CD14-positive monocyte (primary cell): ENCODE results near the gene ARHGEF10L. TPM values are rescaled to one million over a fixed set of nuclear protein-coding genes. Genes with fewer than 3 reads are reported as not detected.

ENCODE experiments used
- DNase-seq, 3 donors: peaks; one replicate each; pipeline ENCODE4 v3.0.0-alpha.2; 2011 to 2022
- H2AFZ ChIP-seq: 2 replicates; pipeline ENCODE4 v1.6.0; 2012; ENCODE audit warnings: mild to moderate bottlenecking, low read depth, low read length, inconsistent platforms; ENCODE audit not compliant: insufficient read depth, poor library complexity, severe bottlenecking
- H3K27ac ChIP-seq, 2 donors: 1 replicate in 1 of 2; 2 replicates in 1 of 2; pipeline ENCODE4 v1.5.1; 2012 to 2013; ENCODE audit warnings: low read length in 2 of 2, control low read depth in 1 of 2, inconsistent platforms in 1 of 2, low read depth in 1 of 2, mild to moderate bottlenecking in 1 of 2
- H3K27me3 ChIP-seq, 2 donors: one replicate each; pipeline versions ENCODE4 v1.6.0 to v1.6.1; 2011 to 2013; ENCODE audit warnings: low read length in 2 of 2; ENCODE audit not compliant: control insufficient read depth in 2 of 2, insufficient read depth in 2 of 2
- H3K36me3 ChIP-seq, 2 donors: replicated peaks in 1 of 2; 1 replicate in 1 of 2; 2 replicates in 1 of 2; pipeline versions ENCODE4 v1.5.1 to v1.6.1; 2012 to 2013; ENCODE audit warnings: low read length in 2 of 2, control low read depth in 1 of 2, inconsistent platforms in 1 of 2, mild to moderate bottlenecking in 1 of 2; ENCODE audit not compliant: insufficient read depth in 2 of 2, control insufficient read depth in 1 of 2
- H3K4me1 ChIP-seq, 2 donors: 1 replicate in 1 of 2; 2 replicates in 1 of 2; pipeline versions ENCODE4 v1.5.1 to v1.6.1; 2012 to 2013; ENCODE audit warnings: low read length in 2 of 2, control low read depth in 1 of 2, inconsistent platforms in 1 of 2, mild to moderate bottlenecking in 1 of 2, moderate library complexity in 1 of 2; ENCODE audit not compliant: insufficient read depth in 2 of 2, control insufficient read depth in 1 of 2
- H3K4me2 ChIP-seq: replicated peaks from 2 replicates; pipeline ENCODE3; 2012; ENCODE audit warnings: low read length, moderate library complexity, mild to moderate bottlenecking; ENCODE audit not compliant: poor library complexity, severe bottlenecking; ENCODE audit errors: extremely low read depth
- H3K4me3 ChIP-seq, 3 experiments: fragments of 200-600 bp in 1 of 3; sonication (generic) in 1 of 3; replicated peaks in 1 of 3; 1 replicate in 2 of 3; 2 replicates in 1 of 3; pipeline ENCODE4 v1.5.1; 2011 to 2013; ENCODE audit warnings: low read length in 3 of 3, mild to moderate bottlenecking in 3 of 3, control low read depth in 2 of 3, low read depth in 2 of 3, inconsistent platforms in 1 of 3, moderate library complexity in 1 of 3
- H3K79me2 ChIP-seq: 2 replicates; pipeline ENCODE4 v1.6.0; 2012; ENCODE audit warnings: mild to moderate bottlenecking, control low read depth, inconsistent platforms, low read length, moderate library complexity; ENCODE audit not compliant: insufficient read depth
- H3K9ac ChIP-seq: 2 replicates; pipeline ENCODE4 v1.6.0; 2017; ENCODE audit warnings: low read length, mild to moderate bottlenecking; ENCODE audit not compliant: insufficient read depth, poor library complexity, severe bottlenecking
- H3K9me3 ChIP-seq, 2 donors: replicated peaks in 1 of 2; 1 replicate in 1 of 2; 2 replicates in 1 of 2; pipeline versions ENCODE4 v1.5.1 to v1.6.1; 2012 to 2013; ENCODE audit warnings: low read length in 2 of 2, control low read depth in 1 of 2; ENCODE audit not compliant: control insufficient read depth in 1 of 2, insufficient read depth in 1 of 2
- H4K20me1 ChIP-seq: 2 replicates; pipeline ENCODE4 v1.6.0; 2012; ENCODE audit warnings: mild to moderate bottlenecking, low read length, control low read depth, moderate library complexity; ENCODE audit not compliant: insufficient read depth
- H3K27ac Mint-ChIP-seq, 7 donors: one replicate each; pipeline ENCODE4 v1.8.0; 2020; ENCODE audit warnings: mild to moderate bottlenecking in 7 of 7, mixed read lengths in 7 of 7, moderate library complexity in 6 of 7, inconsistent platforms in 2 of 7
- H3K27me3 Mint-ChIP-seq, 3 donors: one replicate each; pipeline ENCODE4 v1.8.0; 2021 to 2022; ENCODE audit warnings: low read depth in 3 of 3, mild to moderate bottlenecking in 3 of 3, mixed read lengths in 3 of 3, moderate library complexity in 3 of 3, inconsistent platforms in 1 of 3
- H3K36me3 Mint-ChIP-seq, 2 donors: one replicate each; pipeline ENCODE4 v1.8.0; 2020; ENCODE audit warnings: mixed read lengths in 2 of 2, inconsistent platforms in 1 of 2, mild to moderate bottlenecking in 1 of 2
- H3K4me1 Mint-ChIP-seq: one replicate; pipeline ENCODE4 v1.8.0; 2020; ENCODE audit warnings: mild to moderate bottlenecking, mixed read lengths
- H3K4me3 Mint-ChIP-seq, 2 donors: one replicate each; pipeline ENCODE4 v1.8.0; 2020; ENCODE audit warnings: mild to moderate bottlenecking in 2 of 2, mixed read lengths in 2 of 2, moderate library complexity in 1 of 2
- H3K9me3 Mint-ChIP-seq, 7 donors: one replicate each; pipeline ENCODE4 v1.8.0; 2020 to 2022; ENCODE audit warnings: mixed read lengths in 7 of 7, mild to moderate bottlenecking in 6 of 7, moderate library complexity in 6 of 7, inconsistent platforms in 2 of 7
- WGBS: methylation state at CpG from one replicate; pipeline ENCODE4 v1.1.5; 2013; ENCODE audit warnings: missing lambda C conversion rate; ENCODE audit not compliant: insufficient coverage; 5-methylcytosine and 5-hydroxymethylcytosine counted together
- intact Hi-C, 2 donors: fragments of 100-400 bp; cut with micrococcal nuclease; formaldehyde crosslinking; loops; one replicate each; pipeline versions ENCODE4 v1.15.0 to v1.15.1; 2023
- polyA plus RNA-seq, 3 donors: library from polyadenylated mRNA; depleted of rRNA in 1 of 3; unstranded in 2 of 3; stranded (reverse) in 1 of 3; fragments of 300-500 nt in 2 of 3; fragments of >200 nt in 1 of 3; fragmentation: Illumina TruSeq in 2 of 3; gene quantifications; 1 replicate in 2 of 3; 2 replicates in 1 of 3; pipeline ENCODE4 v1.2.3, GENCODE V29; 2012 to 2021
- TF ChIP-seq, protein P1 (sequence below): fragments of 200-600 bp; IDR thresholded peaks from one replicate; pipeline ENCODE4 v1.8.0; 2022; ENCODE audit warnings: antibody characterized with exemption, mild to moderate bottlenecking

Gene ARHGEF10L
- polyA plus RNA-seq, 3 donors, result 20.7 to 95.7 (median 23.7) TPM

DNA sequence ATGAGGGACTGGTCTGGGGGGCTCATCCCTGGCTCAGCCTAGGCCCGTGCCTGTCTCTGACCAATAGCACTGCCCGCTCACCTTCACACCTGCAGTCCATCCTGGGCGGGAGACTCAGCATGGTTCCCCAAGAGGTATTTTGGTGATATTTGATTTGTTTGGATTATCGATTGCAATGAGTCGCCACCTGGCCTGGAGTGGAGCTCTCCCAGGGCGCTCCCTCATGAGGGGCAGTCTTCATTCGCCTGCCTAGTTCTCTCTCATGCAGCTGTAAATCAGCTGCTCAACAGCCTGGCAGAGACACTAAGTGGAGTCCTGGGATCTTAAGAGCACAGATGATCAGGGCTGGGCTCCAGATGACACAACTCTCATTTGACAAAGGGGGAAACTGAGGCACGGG lies 125.6 kb downstream of the ARHGEF10L start:
- no peak overlapping the region for H3K4me2 ChIP-seq
- TF ChIP-seq, protein P1, sequence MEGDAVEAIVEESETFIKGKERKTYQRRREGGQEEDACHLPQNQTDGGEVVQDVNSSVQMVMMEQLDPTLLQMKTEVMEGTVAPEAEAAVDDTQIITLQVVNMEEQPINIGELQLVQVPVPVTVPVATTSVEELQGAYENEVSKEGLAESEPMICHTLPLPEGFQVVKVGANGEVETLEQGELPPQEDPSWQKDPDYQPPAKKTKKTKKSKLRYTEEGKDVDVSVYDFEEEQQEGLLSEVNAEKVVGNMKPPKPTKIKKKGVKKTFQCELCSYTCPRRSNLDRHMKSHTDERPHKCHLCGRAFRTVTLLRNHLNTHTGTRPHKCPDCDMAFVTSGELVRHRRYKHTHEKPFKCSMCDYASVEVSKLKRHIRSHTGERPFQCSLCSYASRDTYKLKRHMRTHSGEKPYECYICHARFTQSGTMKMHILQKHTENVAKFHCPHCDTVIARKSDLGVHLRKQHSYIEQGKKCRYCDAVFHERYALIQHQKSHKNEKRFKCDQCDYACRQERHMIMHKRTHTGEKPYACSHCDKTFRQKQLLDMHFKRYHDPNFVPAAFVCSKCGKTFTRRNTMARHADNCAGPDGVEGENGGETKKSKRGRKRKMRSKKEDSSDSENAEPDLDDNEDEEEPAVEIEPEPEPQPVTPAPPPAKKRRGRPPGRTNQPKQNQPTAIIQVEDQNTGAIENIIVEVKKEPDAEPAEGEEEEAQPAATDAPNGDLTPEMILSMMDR, result no peak
- H3K9me3 Mint-ChIP-seq, result peaks cover 0 to 2% (median 0%) of the 10 kb centered on the region in 7 donors
- H3K9ac ChIP-seq, result no peak overlapping the region
- peaks cover 84 to 98% of the 10 kb centered on the region in 2 donors for H3K36me3 Mint-ChIP-seq
- intact Hi-C loops, result loop anchor here in 1 of 2 donors (10.0 kb wide), 1 partner anchor 160 kb away; no protein-coding TSS in a partner anchor
- no peak for DNase-seq
- H3K79me2 ChIP-seq, result peaks cover 10% of the 10 kb centered on the region
- peaks cover 0 to 3% (median 1%) of the 10 kb centered on the region in 3 donors for H3K27me3 Mint-ChIP-seq
- H2AFZ ChIP-seq, result no peak overlapping the region
- H3K36me3 ChIP-seq, result peaks cover 93 to 98% of the 10 kb centered on the region in 2 donors
- no peak overlapping the region for H3K27ac ChIP-seq
- no peak overlapping the region for H3K4me3 Mint-ChIP-seq
- no peaks in the 10 kb centered on the region for H3K9me3 ChIP-seq
- H4K20me1 ChIP-seq, result peaks cover 98% of the 10 kb centered on the region
- H3K4me1 Mint-ChIP-seq, result peaks cover 11% of the 10 kb centered on the region
- H3K27ac Mint-ChIP-seq, result peak overlapping the region in 1 of 7 donors; percentile 23
- no peak overlapping the region for H3K4me3 ChIP-seq
- WGBS, result 79% methylated on average over 6 of the region's 8 CpGs
- H3K27me3 ChIP-seq, result no peaks in the 10 kb centered on the region
- H3K4me1 ChIP-seq, result no peaks in the 10 kb centered on the region

GRCh38 chr1:17665950-17666720 lies 126.6 kb downstream of the ARHGEF10L start:
- no peak overlapping the region for H3K9ac ChIP-seq
- TF ChIP-seq, protein P1, result no peak
- no peak overlapping the region for H3K4me3 Mint-ChIP-seq
- no peaks in the 10 kb centered on the region for H3K9me3 ChIP-seq
- no peak overlapping the region for H3K27ac ChIP-seq
- H3K4me1 Mint-ChIP-seq, result peaks cover 13% of the 10 kb centered on the region
- H3K27me3 Mint-ChIP-seq, result peaks cover 0 to 1% (median 0%) of the 10 kb centered on the region in 3 donors
- H2AFZ ChIP-seq, result no peak overlapping the region
- WGBS, result 100% methylated on average over 3 of the region's 5 CpGs
- intact Hi-C loops, result loop anchor here in 1 of 2 donors (10.0 kb wide), 1 partner anchor 159 kb away; no protein-coding TSS in a partner anchor
- no peak overlapping the region for H3K4me3 ChIP-seq
- no peaks in the 10 kb centered on the region for H3K4me1 ChIP-seq
- H3K79me2 ChIP-seq, result peaks cover 7% of the 10 kb centered on the region
- peaks cover 0 to 2% (median 0%) of the 10 kb centered on the region in 7 donors for H3K9me3 Mint-ChIP-seq
- no peak for DNase-seq
- H3K36me3 ChIP-seq, result peaks cover 94 to 98% of the 10 kb centered on the region in 2 donors
- H3K27me3 ChIP-seq, result no peaks in the 10 kb centered on the region
- H3K4me2 ChIP-seq, result no peak overlapping the region
- H3K36me3 Mint-ChIP-seq, result peaks cover 88 to 100% of the 10 kb centered on the region in 2 donors
- peak overlapping the region in 1 of 7 donors; percentile 37 for H3K27ac Mint-ChIP-seq
- peaks cover 99% of the 10 kb centered on the region for H4K20me1 ChIP-seq
